Measurements from ENCODE around the gene SYCP2L. TPM values are rescaled to one million over a fixed set of nuclear protein-coding genes. Genes with fewer than 3 reads are reported as not detected.
A peak's percentile ranks its signal among the peaks of the same experiment; 100 is the strongest.

Gene SYCP2L
- total and polyA plus RNA-seq, 2 of the 8 experiments (the other 6 are each of a cell fraction or from before 2014, with no cell fraction given): 1.7 to 4.2 TPM

DNA sequence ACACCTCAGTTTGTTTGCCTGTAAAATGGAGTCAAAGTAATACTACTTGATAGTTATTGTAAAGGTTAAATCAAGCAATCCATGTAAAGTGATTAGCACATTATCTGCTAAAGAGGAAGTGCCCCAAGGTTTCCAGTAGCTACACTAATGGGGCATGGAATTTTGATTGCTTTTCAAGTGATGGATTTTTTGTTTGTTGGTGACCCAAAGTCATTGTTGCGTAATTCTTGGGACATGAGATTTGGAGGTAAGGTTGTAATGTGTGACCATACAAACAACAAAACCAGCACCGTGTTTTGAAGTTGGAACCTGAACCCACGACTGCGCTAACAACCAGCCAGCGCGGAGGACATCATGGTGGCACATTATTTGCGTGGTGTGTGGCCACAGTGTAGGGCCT is 17.2 kb downstream of the SYCP2L start:
- no peak for DNase-seq (ENCODE audit: low read depth in 1 of 2, low spot score in 2 of 2)
- H3K4me1 ChIP-seq (replicated peaks in 1 of 4; ENCODE audit: control insufficient read depth in 3 of 4, insufficient read depth in 4 of 4, low read length in 3 of 4): no peaks in the 10 kb centered on the region
- ChIA-PET CTCF (ENCODE audit: partially characterized antibody) (interaction anchor here (0.9 to 1.0 kb wide), 2 partner anchors 49 to 51 kb away, joined by 3 to 4 read pairs; no protein-coding TSS in a partner anchor), POLR2A (ENCODE audit: partially characterized antibody) (no interaction called here)
- no peak for FAIRE-seq
- H3K9ac ChIP-seq (replicated peaks in 1 of 4; ENCODE audit: extremely low read depth in 1 of 4, low read depth in 3 of 4, low read length in 3 of 4): no peak overlapping the region
- no peak overlapping the region for H2BK20ac ChIP-seq (ENCODE audit: low read length)
- no peak overlapping the region for H2BK12ac ChIP-seq (ENCODE audit: low read depth, low read length)
- H3K4me3 ChIP-seq (ENCODE audit: extremely low read depth in 1 of 4, insufficient read depth in 2 of 4, low read depth in 3 of 4, low read length in 4 of 4): no peak overlapping the region
- peaks cover 0 to 3% (median 0%) of the 10 kb centered on the region in 4 experiments; a peak in 1 of 8 replicates for H3K36me3 ChIP-seq (ENCODE audit: control insufficient read depth in 2 of 4, insufficient read depth in 4 of 4, low read length in 3 of 4)
- H2BK120ac ChIP-seq (replicated peaks; ENCODE audit: low read depth, low read length): no peak overlapping the region
- H3K79me1 ChIP-seq (ENCODE audit: low read depth, low read length): no peaks in the 10 kb centered on the region
- H3K9me3 ChIP-seq (ENCODE audit: insufficient read depth in 2 of 2, low read depth in 1 of 2, low read length in 1 of 2): no peaks in the 10 kb centered on the region
- H4K8ac ChIP-seq (ENCODE audit: extremely low read depth, insufficient read depth, low read length): peak overlapping the region; percentile 68; the same call in 1 of the 2 replicates
- peak overlapping the region; percentile 52 for H3K23ac ChIP-seq (ENCODE audit: insufficient read length)
- no peak overlapping the region for H2AFZ ChIP-seq (ENCODE audit: low read length)
- no peak overlapping the region for H3K56ac ChIP-seq (replicated peaks; ENCODE audit: insufficient read length, low read depth, low read length)
- H3K27ac ChIP-seq (ENCODE audit: low read depth, low read length): no peak overlapping the region
- WGBS, 2 experiments (ENCODE audit: extremely low coverage in 1 of 2, insufficient coverage in 1 of 2, insufficient read length in 1 of 2, insufficient replicate concordance in 2 of 2, low coverage in 1 of 2, low lambda C conversion rate in 2 of 2, missing lambda C conversion rate in 1 of 2): 96% methylated on average over 7 of the region's 7 CpGs; no CpG with 5 or more reads in 1 of the 2 experiments
- H4K5ac ChIP-seq (ENCODE audit: insufficient read length, low read depth, low read length): no peak overlapping the region
- H4K91ac ChIP-seq (replicated peaks; ENCODE audit: insufficient read length, low read length): no peak overlapping the region
- H3K79me2 ChIP-seq (ENCODE audit: control insufficient read depth in 1 of 2, insufficient read depth in 2 of 2, low read length in 2 of 2): no peaks in the 10 kb centered on the region
- H3K23me2 ChIP-seq (ENCODE audit: low read depth, low read length): no peaks in the 10 kb centered on the region
- no peak overlapping the region for H3K14ac ChIP-seq (ENCODE audit: insufficient read length)
- no peak overlapping the region for H3K4ac ChIP-seq (replicated peaks; ENCODE audit: insufficient read length, low read depth, low read length)
- H2BK15ac ChIP-seq (ENCODE audit: low read length): no peak overlapping the region
- no peak overlapping the region for H2AK5ac ChIP-seq (ENCODE audit: low read depth, low read length)
- H3K4me2 ChIP-seq (ENCODE audit: insufficient read depth in 1 of 2, low read depth in 2 of 2, low read length in 2 of 2): no peak overlapping the region
- no peaks in the 10 kb centered on the region for H3K27me3 ChIP-seq (replicated peaks in 1 of 4; ENCODE audit: control insufficient read depth in 3 of 4, extremely low read depth in 1 of 4, insufficient read depth in 3 of 4, low read length in 3 of 4)
- no peak overlapping the region for H3K18ac ChIP-seq (ENCODE audit: extremely low read depth, low read length)
- H2BK5ac ChIP-seq (ENCODE audit: low read depth, low read length): no peak overlapping the region
- H4K20me1 ChIP-seq (replicated peaks in 1 of 2; ENCODE audit: control insufficient read depth in 1 of 2, insufficient read depth in 2 of 2, low read length in 2 of 2): no peaks in the 10 kb centered on the region
- TF ChIP-seq CEBPB (IDR thresholded peaks at IDR 0.05; ENCODE audit: low read depth, low read length): peak; percentile 74; the same call in 1 of the 2 replicates
